SKM-1 treated with dmso at 0.1 percent for 144 hours (cell line): ENCODE measurements around the gene CAMTA1.
"Not testable (repeated sequence)": the region's sequence is repeated elsewhere in the genome, so short reads cannot be mapped to it uniquely, and the experiment has no call there.

Experiments used
- DNase-seq: peaks from one replicate; lab custom pipeline; 2025; ENCODE audit not compliant: unreplicated experiment; lab: John Stamatoyannopoulos, UW

CAMTA1 gene

DNA sequence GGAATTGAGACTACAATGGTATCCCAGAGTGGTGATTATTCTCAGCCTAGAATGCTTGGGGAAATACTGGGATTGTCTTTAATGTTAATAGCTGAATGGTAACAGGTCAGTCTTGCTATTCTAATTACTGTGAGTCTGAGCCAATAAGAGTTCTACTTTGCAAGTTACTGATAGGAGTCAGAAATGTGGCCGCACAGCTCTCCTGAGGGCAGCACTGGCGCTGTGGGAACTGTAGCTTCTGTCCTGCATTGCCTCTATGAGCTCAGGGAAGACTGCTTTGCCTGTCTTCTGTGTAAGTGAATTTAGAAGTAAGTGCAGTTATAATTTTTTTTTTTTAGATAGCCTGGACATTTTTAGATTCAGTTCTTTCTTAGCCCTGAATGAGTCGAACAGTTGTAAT lies 975.8 kb downstream of the CAMTA1 start:
- DNase-seq = no peak

GRCh38 chr1:7767176-7767575 lies 981.9 kb downstream of the CAMTA1 start:
- no peak for DNase-seq

- DNase-seq = no peak
Measured at GRCh38 chr1:7768583-7768982, 983.3 kb downstream of the CAMTA1 start.

GRCh38 chr1:7769673-7770412 lies 984.6 kb downstream of the CAMTA1 start:
- no peak for DNase-seq

GRCh38 chr1:7770669-7770996 lies 985.4 kb downstream of the CAMTA1 start:
- no peak for DNase-seq

DNA sequence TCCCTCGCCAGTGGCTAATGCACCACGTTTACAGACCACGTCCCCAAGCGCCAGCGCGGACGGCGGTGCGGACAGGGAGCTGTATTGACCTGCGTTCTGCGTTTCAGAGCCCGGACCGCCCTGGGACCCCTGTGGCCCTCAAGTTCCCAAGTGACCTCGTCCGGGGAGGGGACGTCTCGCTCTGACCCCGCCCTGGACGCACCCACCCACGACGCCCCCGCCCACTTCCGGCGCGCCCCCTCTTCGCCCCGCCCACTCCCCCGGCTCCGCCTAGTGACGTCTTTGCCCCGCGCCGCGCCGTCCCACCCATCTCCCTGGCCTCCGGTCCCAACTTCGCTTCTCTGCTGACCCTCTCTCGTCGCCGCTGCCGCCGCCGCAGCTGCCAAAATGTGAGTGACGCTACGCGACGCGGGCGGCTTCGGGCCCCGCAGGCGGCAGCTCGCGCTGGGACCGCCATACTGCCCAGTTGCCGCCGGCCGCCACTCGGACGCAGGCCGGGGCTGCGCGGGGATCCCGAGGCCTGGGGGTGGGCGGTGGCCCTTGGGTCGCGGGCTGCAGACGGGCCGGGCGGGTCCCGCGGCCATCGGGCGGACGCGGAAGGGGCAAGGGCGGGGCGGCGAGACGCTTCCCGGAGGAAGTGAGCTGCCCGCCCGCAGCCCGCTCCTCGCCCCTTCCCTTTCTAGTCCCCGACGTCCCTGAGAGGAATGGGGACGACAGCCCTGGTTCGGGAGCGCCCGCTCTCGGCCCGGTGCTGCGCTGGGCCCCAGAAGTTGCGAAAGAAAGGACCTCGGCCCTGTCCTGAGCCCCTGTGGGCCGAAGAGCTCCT lies 986.0 kb downstream of the CAMTA1 start, which contains the start of gene VAMP3:
Gene VAMP3 (plus strand): TSS at position 300 of the 826 bp plus-strand sequence. CDS start 88 bp downstream, at position 388.
- peak; percentile 81 for DNase-seq

DNA sequence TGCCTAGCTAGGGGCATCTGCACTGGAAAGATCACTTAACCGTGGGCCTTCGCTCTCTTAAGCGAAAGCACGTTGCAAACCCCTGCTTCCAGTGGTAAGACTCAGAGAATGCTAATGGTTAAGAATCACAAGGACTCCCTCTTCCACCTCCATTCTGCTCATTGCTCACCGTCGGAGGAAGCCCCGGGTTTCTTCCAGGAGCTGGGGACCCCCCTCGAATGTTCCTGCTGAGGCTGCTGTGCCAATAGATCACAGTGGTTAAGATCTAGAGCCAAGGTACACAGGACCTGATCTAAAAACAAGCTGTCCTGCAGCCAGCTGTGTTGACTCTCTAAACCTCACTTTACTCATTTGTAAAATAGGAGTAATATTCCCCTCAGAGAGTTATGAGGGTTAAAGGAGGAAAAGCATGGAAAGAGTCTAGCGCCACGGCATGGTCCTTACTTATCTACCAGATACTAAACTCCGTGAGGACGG lies 986.6 kb downstream of the CAMTA1 start:
- DNase-seq = no peak

- DNase-seq = no peak
Measured at GRCh38 chr1:7777591-7777990, 992.3 kb downstream of the CAMTA1 start.

GRCh38 chr1:7778133-7778628 lies 992.9 kb downstream of the CAMTA1 start:
- DNase-seq = no peak

DNA sequence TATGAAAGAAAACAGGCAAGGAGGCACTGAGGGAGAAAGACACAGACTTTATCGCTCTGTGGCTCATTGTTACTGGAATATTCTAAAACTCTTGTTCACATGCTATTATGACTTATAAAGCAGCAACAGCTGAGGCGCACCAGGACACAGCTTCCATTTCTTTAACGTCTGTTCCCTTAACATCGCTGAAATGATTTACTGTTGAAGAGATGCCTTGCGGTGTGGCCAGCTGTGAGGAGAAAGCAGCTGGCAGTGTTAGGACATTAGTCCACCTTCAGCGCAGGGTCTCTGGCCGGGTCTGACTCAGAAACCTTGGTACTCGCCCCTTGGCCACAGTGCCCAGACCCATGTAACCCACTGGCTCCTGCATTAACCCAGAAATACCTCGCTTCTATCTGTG lies 995.7 kb downstream of the CAMTA1 start:
- DNase-seq = no peak

DNA sequence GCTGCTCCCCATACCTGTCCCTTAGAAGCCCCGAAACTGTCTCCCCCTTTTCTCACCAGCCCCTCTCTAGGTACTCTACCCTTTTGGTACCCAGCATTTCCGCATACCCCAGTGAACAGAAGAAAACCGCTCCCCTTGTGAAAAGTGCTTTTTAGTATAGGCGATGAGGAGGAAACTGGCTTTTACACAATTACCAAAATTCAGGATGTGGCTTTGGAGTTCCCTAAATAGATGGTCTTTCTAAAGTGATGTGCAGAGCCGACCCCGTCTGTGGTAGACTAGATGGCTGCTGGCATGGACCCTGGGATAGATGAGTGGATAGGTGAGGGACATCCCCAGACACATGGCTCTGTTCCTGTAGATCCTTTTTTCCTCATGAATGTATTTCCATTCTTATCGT lies 996.2 kb downstream of the CAMTA1 start:
- DNase-seq = peak; percentile 37

DNA sequence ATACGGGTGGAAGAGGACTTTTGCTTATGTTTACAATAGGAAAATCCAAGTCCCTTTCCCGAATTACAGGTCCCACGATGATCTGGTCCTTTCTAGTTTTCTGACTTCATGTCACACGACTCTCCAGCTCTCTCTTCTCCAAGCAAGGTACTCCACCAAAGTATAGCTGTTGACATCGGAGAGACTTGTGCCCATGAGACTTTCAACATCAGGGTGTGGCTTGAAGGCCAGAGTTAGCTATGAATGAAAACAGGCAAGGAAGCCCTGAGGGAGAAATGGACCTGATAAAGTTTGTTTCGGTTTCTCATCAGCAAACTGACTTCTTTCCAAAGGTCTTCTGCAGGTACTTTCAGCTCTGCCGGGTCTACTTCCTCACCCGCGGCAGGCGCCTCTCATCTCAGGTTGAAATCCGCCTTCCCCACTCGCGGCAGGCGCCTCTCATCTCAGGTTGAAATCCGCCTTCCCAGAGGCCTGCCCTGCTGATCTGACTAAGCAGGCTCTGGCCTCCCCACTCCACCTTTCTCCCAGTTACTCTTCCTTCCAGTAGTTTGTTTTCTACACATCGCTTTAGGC lies 996.8 kb downstream of the CAMTA1 start:
- peak; percentile 20 for DNase-seq

DNA sequence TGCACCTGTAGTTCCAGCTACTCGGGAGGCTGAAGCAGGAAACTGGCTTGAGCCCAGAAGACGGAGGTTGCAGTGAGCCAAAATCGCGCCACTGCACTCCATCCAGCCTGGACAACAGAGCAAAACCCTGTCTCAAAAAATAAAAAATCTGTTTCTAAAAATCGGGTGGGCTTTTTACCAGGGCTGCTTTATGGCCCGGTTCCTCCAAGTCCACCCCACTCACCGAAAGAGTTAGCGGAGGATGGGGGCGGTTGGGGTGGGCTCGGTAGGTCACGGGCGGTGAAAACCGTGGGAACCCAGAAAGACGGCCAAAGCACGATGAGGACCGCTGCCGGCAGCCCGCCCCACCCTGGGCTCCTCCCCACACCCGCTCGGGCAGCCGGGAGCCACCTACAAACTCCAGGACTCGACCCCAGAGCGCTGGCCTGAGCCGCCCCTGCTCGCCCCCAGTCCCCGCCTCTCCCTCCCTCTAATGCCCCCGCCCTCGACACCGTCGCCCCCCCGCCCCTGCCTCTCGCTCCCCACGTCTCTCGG lies 998.0 kb downstream of the CAMTA1 start:
- DNase-seq = peak; percentile 11

DNA sequence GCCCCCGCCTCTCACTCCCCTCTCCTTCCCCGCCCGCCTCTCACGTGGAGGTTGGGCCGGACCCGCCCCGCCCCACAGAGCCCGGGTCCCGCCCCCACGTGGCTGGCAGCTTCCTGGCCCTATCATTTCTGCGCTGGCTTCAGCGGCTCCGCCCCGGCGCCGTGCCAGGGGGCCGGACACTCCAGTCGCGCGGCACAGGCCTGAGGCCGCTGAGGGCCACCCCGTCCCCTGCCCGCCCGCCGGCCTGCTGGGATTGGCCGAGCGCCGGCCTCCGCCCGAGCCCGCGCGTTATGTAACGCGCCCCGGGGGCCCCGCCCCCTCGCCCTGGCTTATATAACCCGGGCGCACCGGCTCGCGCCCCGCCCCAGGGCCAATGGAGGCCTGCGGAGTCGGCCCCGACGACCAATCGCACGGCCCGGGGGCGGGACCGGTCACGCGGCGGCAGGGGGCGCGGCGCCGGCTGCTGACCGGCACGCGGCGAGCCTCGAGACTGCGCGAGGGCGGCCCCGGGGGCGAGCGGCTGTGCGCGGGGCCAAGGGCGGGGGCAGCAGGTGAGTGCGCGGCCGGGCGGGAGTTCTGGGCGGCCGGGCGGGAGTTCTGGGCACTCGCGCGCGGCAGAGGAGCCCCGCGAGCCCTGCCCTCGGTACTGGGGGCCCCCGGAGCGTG lies 998.7 kb downstream of the CAMTA1 start, which contains the start of gene PER3:
Gene PER3 (plus strand): TSS at position 466 of the 666 bp plus-strand sequence. CDS start 587 bp downstream, outside the sequence.
- peak; percentile 90 for DNase-seq

GRCh38 chr1:7784492-7785071 lies 999.3 kb downstream of the CAMTA1 start:
- DNase-seq = no peak

GRCh38 chr1:7785108-7785507 lies 999.9 kb downstream of the CAMTA1 start:
- DNase-seq = no peak

- peak; percentile 26 for DNase-seq
Measured at GRCh38 chr1:7786795-7787194, 1001.5 kb downstream of the CAMTA1 start.

DNA sequence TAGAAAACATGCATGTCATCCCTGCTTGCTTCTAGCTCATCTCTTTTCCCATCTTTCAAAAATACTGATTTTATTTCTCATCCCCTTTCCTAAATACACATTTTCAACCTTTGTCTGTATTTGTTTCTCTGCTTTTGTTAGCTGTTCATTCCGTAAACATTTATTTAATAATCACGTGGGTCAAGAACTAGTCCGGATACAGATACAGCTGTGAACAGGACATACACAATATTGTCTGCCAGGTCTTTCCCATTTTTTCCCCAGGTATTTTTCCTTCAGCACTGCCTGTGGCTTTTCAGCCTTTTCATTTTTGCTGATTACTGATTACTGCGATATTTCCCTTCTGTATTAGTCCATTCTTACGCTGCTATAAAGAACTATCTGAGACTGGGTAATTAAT lies 1004.6 kb downstream of the CAMTA1 start:
- no peak for DNase-seq

DNA sequence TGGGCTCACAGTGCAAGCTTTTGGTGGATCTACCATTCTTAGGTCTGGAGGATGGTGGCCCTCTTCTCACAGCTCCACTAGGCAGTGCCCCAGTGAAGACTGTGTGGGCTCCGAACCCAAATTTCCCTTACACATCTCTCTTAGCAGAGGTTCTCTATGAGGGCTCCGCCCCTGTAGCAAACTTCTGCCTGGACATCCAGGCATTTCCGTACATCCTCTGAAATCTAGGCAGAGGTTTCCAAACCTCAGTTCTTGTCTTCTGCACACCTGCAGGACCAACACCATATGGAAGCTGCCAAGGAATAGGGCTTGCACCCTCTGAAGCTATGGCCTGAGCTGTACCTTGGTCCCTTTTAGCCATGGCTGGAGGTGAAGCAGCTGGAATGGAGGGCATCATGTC lies 1005.8 kb downstream of the CAMTA1 start:
- not testable (repeated sequence) for DNase-seq

DNA sequence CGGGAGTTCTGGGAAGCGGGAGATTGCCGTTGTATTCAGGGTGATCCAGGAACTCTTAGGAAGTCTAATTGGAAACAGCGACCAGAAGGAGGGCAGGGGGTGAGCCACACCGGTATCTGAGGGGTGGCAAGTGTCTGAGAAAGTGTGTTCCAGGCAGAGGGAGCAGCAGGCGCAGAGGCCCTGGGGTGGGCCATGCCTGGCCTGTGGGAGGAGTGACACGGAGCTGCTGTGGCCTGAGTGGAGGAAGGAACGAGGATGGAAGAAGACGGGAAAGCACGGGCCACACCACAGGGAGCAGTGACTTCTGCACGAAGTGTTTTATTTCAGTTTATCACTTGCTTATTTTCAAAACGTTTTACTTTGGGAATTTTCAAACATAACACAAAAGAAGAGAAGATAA lies 1010.2 kb downstream of the CAMTA1 start:
- DNase-seq = no peak
